ENCODE measurements around the gene SPATA33. TPM values are rescaled to one million over a fixed set of nuclear protein-coding genes. Genes with fewer than 3 reads are reported as not detected.
"Not testable (repeated sequence)": the region's sequence is repeated elsewhere in the genome, so short reads cannot be mapped to it uniquely, and the experiment has no call there.

The SPATA33 gene
- polyA plus RNA-seq, 6 donors from 2014 or later = 1.5 to 3.2 (median 2.5) TPM; not detected in 1

DNA sequence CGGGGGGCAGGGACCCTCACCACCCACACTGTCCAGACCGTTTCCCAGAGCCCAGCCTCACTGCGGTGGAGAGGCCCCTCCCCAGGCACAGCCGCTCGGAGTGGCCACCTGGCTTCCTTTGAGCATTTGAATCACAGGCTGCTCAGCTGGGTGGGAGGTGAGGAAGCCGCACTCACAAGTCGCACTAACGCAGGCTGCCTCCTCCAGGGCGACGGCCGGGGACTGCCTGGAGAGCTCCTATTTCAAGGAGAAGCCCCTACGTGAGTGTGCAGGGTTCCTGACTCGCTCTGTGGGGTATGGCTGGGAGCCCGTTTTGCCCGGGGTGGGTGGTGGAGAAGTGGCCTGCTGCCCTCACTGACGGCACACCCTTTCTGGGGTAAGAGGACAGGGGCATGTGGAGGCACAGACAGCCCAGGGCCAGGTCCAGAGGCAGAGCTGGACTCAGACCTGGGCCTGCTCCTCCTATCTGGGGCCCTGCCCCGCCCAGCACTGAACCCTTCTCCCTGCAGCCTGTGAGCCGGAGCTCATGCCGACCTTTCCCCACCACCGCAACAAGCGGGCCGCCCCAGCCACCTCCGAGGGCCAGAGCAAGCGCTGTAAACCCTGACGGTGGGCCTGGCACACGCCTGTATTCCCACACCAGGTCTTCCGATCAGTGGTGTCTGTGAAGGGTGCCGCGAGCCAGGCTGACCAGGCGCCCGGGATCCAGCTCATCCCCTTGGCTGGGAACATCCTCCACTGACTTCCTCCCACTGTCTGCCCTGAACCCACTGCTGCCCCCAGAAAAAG lies 37.6 kb downstream of the SPATA33 start:
- Mint-ChIP-seq H3K27me3 (no peaks in the 10 kb centered on the region), H3K36me3 (peaks cover 0 to 3% of the 10 kb centered on the region in 2 donors), H3K4me3 (no peak overlapping the region), H3K9me3 (no peaks in the 10 kb centered on the region), H3K4me1 (peaks cover 8 to 21% (median 20%) of the 10 kb centered on the region in 3 donors), H3K27ac (peak overlapping the region in 3 of 6 donors; percentile 47 to 88 (median 77))
- ATAC-seq (ENCODE audit: low read depth in 2 of 2) (no peak), DNase-seq (no peak)

DNA sequence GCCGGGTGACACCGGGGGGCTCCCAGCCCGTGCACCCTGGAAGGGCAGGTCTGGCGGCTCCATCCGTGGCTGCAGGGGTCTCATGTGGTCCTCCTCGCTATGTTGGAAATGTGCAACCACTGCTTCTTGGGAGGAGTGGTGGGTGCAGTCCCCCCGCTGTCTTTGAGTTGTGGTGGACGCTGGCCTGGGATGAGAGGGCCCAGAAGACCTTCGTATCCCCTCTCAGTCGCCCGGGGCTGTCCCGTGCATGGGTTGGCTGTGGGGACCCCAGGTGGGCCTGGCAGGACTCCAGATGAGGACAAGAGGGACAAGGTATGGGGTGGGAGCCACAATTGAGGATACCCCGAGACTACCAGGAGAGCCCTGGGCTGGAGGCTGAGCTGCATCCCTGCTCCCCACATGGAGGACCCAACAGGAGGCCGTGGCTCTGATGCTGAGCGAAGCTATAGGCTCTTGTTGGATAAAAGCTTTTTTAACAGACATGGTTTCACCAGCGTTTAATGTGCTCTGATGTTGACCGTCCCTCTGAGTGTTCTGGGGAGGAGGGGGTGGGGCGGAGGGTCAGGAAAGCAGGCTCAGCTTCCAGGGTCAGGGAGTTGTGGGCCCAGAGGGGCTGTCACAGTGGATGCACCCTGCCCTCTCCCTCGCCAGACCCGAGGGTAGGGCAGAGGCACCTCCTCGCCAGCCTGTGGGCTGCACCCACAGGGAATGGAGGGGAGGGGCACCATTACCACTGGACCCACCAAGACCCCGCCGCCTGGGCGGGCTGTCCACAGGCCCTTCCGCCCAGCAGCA lies 38.4 kb downstream of the SPATA33 start:
- no peak overlapping the region for H3K4me3 Mint-ChIP-seq
- ATAC-seq (ENCODE audit: low read depth in 2 of 2) = no peak
- no peaks in the 10 kb centered on the region for H3K9me3 Mint-ChIP-seq
- H3K36me3 Mint-ChIP-seq = no peaks in the 10 kb centered on the region
- no peaks in the 10 kb centered on the region for H3K27me3 Mint-ChIP-seq
- no peak for DNase-seq
- peak overlapping the region in 4 of 6 donors; percentile 29 to 88 (median 80) for H3K27ac Mint-ChIP-seq
- H3K4me1 Mint-ChIP-seq = peaks cover 8 to 25% (median 18%) of the 10 kb centered on the region in 3 donors

DNA sequence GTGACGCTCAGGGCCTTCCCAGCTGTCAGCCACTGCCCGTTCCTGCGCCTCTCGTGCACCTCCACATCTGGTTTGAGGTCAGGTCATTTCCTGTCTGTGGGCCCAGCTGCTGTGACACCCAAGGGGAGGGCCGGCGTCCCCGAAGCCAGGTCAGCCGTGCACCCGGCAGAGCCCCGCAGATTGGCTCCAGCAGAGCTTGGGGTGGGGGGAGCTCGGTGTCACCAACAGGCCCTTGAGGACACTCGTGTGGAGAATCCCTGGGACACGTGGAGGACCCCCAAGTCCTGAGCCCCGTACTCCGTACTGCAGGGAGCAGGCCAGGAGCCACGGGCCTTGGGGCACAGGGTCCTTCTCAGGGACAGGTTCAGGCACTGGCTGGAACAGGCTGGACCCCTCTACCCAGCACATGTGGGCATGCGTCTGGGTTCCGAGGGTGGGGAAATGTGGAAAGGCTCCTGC lies 39.1 kb downstream of the SPATA33 start:
- ATAC-seq (ENCODE audit: low read depth in 2 of 2) = no peak

DNA sequence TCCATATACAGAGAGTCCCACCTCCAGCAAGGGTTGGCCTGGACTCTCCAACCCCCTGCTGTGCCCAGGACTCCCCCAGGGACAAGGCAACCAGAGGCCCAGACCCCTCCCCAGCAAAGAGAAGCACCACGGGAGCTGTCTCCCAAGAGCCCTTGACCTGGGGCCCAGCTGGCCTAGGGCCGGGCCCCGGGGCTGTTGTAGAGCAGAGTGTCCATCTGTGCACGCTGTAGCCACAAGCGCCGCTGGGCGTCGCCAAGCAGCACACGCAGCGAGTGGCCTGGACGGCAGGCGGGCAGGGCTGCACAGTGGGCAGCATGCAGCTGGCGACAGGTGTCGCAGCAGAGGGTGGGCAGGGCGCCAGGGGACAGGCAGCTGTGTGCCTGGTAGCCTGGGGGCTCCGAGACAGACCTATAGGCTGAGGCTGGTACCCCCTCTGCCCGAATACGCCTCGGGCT lies 39.6 kb downstream of the SPATA33 start:
- H3K27ac Mint-ChIP-seq = no peak overlapping the region
- H3K9me3 Mint-ChIP-seq = no peaks in the 10 kb centered on the region
- no peaks in the 10 kb centered on the region for H3K27me3 Mint-ChIP-seq
- no peaks in the 10 kb centered on the region for H3K36me3 Mint-ChIP-seq
- peaks cover 11 to 25% (median 20%) of the 10 kb centered on the region in 3 donors for H3K4me1 Mint-ChIP-seq
- ATAC-seq (ENCODE audit: low read depth in 2 of 2) (no peak), DNase-seq (no peak)
- no peak overlapping the region for H3K4me3 Mint-ChIP-seq

More for the DNA sequence above, 39.1 kb downstream of the SPATA33 start:
- Mint-ChIP-seq H3K36me3 (no peaks in the 10 kb centered on the region), H3K4me3 (no peak overlapping the region), H3K4me1 (peaks cover 11 to 25% (median 18%) of the 10 kb centered on the region in 3 donors), H3K27ac (peak overlapping the region in 1 of 6 donors; percentile 29), H3K9me3 (no peaks in the 10 kb centered on the region), H3K27me3 (no peaks in the 10 kb centered on the region)
- DNase-seq = no peak

DNA sequence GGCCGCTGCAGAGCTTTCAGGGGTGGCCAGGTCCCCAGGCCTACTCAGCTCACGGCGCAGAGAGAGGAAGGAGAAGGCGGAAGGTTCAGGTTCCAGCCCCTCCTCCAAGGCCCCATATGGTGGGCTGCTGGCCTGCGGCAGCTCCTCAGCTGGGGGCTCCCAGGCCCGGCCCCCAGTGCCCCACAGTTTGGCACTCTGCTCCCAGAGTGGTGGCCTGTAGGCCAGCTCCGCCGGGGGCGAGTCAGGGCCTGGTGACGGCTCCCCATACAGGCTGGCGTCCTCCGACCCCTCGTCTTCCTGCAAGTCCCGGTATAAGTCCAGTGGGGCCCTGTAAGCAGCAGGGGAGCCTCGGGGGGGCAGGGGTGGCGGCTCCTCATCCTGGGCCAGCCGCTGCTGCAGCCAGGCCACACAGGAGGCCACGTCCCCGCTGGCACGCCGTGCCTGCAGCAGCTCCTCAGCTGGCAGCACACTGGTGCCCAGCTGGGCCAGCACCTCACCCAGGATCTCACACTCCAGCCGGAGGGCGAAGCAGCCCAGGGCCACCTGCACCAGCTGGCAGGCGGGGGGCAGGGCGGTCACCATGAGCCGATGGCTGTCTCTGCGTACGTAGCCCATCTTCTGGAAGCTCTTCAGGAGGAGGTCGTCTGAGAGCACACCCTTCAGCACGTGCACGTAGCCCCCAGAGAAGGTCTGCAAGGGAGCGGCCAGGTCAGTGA lies 40.1 kb downstream of the SPATA33 start:
- H3K4me1 Mint-ChIP-seq = peaks cover 11 to 26% (median 25%) of the 10 kb centered on the region in 3 donors
- H3K4me3 Mint-ChIP-seq = no peak overlapping the region
- peak overlapping the region in 1 of 6 donors; percentile 84 for H3K27ac Mint-ChIP-seq
- ATAC-seq (ENCODE audit: low read depth in 2 of 2) (no peak), DNase-seq (no peak)
- no peaks in the 10 kb centered on the region for H3K36me3 Mint-ChIP-seq
- H3K27me3 Mint-ChIP-seq = no peaks in the 10 kb centered on the region
- H3K9me3 Mint-ChIP-seq = no peaks in the 10 kb centered on the region

DNA sequence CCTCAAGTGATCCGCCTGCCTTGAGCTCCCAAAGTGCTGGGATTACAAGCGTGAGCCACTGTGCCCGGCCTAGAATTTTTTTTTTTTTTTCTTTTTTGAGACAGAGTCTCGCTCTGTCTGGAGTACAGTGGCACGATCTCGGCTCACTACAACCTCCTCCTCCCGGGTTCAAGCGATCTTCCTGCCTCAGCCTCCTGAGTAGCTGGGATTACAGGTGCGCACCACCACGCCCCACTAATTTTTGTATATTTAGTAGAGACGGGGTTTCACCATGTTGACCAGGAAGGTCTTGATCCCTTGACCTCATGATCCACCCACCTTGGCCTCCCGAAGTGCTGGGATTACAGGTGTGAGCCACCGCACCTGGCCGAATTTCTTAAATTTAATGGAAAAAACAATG lies 41.1 kb downstream of the SPATA33 start:
- not testable (repeated sequence) for H3K9me3 Mint-ChIP-seq, H3K27me3 Mint-ChIP-seq
- peaks cover 9 to 23% (median 21%) of the 10 kb centered on the region in 3 donors for H3K4me1 Mint-ChIP-seq

DNA sequence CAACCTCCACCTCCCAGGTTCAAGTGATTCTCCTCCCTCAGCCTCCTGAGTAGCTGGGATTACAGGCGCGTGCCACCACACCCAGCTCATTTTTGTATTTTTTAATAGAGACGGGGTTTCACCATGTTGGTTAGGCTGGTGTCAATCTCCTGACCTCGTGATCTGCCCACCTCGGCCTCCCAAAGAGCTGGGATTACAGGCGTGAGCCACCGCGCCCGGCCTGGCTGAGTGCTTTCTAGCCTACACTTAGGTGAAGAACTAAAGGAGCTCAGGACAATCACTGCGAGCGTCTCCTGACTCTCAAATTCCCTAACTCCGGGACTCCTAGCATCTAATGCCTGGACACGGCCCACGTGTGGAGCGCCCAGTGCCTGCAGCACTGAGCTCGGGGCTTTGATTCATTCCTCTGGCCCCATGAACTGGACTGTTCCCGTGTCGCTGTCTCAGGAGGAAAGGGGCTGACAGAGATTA lies 42.0 kb downstream of the SPATA33 start:
- ATAC-seq (ENCODE audit: low read depth in 2 of 2); DNase-seq; H3K27me3 Mint-ChIP-seq; H3K36me3 Mint-ChIP-seq; H3K9me3 Mint-ChIP-seq: not testable (repeated sequence)
- Mint-ChIP-seq H3K4me3 (peak overlapping the region in 7 of 8 donors; percentile 50 to 91 (median 80)), H3K27ac (peak overlapping the region; percentile 90 to 95 (median 94)), H3K4me1 (peaks cover 7 to 19% (median 18%) of the 10 kb centered on the region in 3 donors)

More for the DNA sequence above, 41.1 kb downstream of the SPATA33 start:
- peak overlapping the region in 1 of 8 donors; percentile 84 for H3K4me3 Mint-ChIP-seq
- ATAC-seq (ENCODE audit: low read depth in 2 of 2); DNase-seq; H3K36me3 Mint-ChIP-seq: not testable (repeated sequence)
- H3K27ac Mint-ChIP-seq = peak overlapping the region in 5 of 6 donors; percentile 75 to 96 (median 91)

DNA sequence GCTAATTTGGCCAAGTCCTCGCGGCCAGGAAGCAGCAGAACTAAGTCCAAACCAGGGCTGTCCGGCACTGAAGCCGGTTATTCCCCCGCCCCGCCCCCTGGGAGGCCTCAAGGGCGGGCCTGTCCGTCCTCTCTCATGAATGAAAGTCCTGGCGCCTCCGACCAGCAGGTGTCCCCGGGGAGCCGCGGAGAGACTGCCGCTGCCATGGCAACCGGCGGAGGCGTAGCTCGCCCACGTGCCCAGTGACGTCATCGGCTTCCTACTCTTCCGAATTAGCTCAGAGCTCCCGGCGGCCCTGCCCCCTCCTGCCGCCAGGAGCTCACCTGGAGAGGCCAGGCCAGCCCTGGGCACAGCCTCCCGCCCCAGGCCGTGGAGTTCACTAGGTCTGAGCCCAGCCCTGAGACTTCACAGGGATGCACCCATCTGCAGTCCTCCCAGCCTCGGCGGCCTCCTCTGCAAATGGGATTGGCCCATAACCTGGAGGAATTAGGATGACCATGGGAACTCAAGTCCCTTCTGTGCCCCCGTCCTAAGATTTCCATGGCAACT lies 42.5 kb downstream of the SPATA33 start:
- Mint-ChIP-seq H3K27me3 (no peaks in the 10 kb centered on the region), H3K27ac (peak overlapping the region; percentile 90 to 95 (median 94)), H3K9me3 (no peaks in the 10 kb centered on the region), H3K4me1 (peaks cover 7 to 19% (median 14%) of the 10 kb centered on the region in 3 donors), H3K36me3 (no peaks in the 10 kb centered on the region), H3K4me3 (peak overlapping the region; percentile 50 to 93 (median 82))
- DNase-seq (peak; percentile 94), ATAC-seq (ENCODE audit: low read depth in 2 of 2) (peak; percentile 23 to 24)

DNA sequence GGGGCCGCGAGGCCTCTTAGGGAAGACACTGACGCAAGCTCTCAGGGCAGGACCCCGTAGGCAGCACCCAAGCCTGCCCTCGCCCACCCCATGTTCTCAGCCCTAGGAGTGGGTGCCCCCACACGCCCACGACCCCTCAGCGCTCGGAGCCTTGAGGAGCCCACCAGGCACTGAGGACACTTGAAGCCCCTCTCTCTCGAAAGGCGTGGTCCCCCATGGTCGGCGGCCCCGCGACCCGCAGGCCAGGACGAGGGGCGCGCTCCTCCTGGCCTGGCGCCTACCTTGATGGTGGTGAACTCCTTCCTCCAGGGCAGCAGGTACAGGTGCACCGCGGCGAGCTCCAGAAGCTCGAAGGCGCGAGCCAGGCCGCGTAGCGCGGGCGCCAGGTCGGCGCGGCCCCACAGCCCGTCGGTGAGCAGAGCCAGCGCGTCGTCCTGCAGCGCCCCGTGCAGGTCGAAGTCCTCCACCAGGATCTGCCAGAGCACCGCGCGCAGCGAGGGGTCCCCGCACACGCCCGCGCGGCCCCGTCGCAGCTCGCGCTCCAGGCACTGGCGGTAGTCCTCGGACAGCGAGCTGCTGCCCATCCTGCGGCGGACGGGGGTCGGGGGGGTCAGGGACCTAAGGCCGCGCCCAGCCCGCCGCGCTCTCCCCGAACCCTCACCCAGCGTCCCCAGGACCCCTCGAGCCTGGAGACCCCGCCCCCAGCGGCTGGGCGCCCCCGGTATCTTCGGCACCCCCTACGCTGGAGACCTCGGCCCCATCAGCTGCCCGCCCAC lies 43.2 kb downstream of the SPATA33 start:
- DNase-seq (peak; percentile 51), ATAC-seq (ENCODE audit: low read depth in 2 of 2) (peak; percentile 23 to 34)
- H3K4me3 Mint-ChIP-seq = peak overlapping the region; percentile 78 to 93 (median 84)
- peaks cover 8 to 21% (median 15%) of the 10 kb centered on the region in 3 donors for H3K4me1 Mint-ChIP-seq
- no peaks in the 10 kb centered on the region for H3K27me3 Mint-ChIP-seq
- H3K36me3 Mint-ChIP-seq = no peaks in the 10 kb centered on the region
- peak overlapping the region; percentile 90 to 96 (median 94) for H3K27ac Mint-ChIP-seq
- H3K9me3 Mint-ChIP-seq = no peaks in the 10 kb centered on the region

DNA sequence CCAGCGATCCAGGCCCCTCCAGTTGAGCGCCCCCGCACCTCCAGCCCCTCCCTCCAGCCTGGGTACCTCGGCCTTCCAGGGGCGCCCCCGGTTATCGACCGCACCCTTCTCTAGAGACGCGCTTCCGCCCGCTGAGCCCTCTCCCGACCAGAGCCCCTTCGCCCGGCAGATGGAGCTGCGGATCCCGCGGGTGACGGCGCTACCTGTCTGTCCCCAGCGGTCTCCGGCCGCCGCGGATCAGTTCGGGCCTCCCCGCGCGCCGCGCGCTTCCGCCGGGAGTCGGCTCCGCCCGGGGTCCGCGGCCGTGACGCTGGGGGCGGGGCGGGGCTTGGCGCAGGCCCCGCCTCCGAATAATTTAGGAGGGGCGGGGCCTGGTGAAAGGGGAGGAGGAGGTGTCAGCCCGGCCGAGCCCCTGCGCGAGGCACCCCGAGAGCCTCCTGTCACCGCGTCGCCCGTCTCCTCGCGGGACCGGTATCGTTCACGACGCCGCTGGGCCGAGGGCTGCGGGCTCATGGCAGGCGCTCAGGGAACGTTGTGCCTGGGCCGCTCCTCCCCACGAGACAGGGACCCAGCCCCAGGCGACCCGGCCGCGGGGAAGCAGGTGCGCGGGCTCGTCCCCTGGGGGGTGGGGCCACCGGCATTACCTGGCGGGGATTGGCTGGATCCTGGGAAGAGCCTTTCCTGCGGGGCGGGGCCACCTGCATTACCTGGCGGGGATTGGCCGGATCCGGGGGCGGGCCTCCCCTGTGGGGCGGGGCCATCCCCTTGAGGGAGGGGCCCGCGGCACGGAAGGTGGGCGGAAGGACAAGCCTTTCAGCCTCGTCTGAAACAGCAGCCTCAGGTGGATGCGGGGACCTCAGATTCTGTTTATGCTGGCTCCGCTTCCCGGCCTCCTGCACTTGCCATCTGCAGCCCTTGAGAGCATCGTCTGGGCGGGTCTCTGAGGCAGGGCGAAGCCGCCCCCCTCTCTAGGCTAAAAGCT lies 44.1 kb downstream of the SPATA33 start, which contains the start of gene SPATA2L:
Gene SPATA2L, minus strand, starts transcription at position 281 of the 982 bp plus-strand sequence. CDS start 473 bp downstream, outside the sequence.
- Mint-ChIP-seq H3K4me3 (peak within 1 kb of the TSS; percentile 78 to 93 (median 84)), H3K4me1 (peaks cover 11 to 29% (median 20%) of the 10 kb centered on the region in 3 donors), H3K27me3 (no peaks in the 10 kb centered on the region), H3K27ac (peak within 1 kb of the TSS; percentile 90 to 96 (median 94)), H3K9me3 (no peaks in the 10 kb centered on the region), H3K36me3 (no peaks in the 10 kb centered on the region)
- ATAC-seq (ENCODE audit: low read depth in 2 of 2) = peak; percentile 66 to 71
- peak; percentile 99 for DNase-seq

DNA sequence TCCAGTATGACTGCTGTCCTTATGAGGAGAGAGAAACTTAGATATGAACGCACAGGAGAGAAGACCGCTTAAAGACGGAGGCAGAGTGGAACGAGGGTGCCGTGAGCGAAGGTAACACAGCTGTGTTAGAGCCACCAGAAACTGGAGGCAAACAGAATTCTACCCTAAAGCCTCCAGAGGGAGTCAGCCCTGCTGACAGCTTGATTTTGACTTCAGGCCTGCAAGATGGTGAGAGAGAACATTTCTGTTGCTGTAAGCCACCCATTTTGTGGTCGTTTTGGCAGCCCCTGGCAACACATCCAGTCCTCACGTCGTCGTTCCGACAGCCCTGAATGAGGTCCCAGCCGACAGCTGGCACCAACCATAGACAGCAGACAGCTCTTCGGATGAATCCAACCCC lies 46.6 kb downstream of the SPATA33 start:
- ATAC-seq (ENCODE audit: low read depth in 2 of 2) (no peak), DNase-seq (no peak)
- no peaks in the 10 kb centered on the region for H3K9me3 Mint-ChIP-seq
- H3K4me3 Mint-ChIP-seq = peak overlapping the region in 1 of 8 donors; percentile 18
- H3K4me1 Mint-ChIP-seq = peaks cover 11 to 24% (median 20%) of the 10 kb centered on the region in 3 donors
- H3K27me3 Mint-ChIP-seq = no peaks in the 10 kb centered on the region
- no peaks in the 10 kb centered on the region for H3K36me3 Mint-ChIP-seq
- H3K27ac Mint-ChIP-seq = peak overlapping the region in 1 of 6 donors; percentile 37
